Measurements from ENCODE around the gene ZNF324B. TPM values are rescaled to one million over a fixed set of nuclear protein-coding genes. Genes with fewer than 3 reads are reported as not detected.
"Not testable (repeated sequence)": the region's sequence is repeated elsewhere in the genome, so short reads cannot be mapped to it uniquely, and the experiment has no call there.

ZNF324B gene
- polyA plus RNA-seq, 1 donor, result 3.3 TPM

GRCh38 chr19:58453743-58454142 lies 2.3 kb downstream of the ZNF324B start:
- DNase-seq (ENCODE audit: low read depth), result no peak

- DNase-seq (ENCODE audit: low read depth), result no peak
Observed at GRCh38 chr19:58455306-58455705, 3.9 kb downstream of the ZNF324B start.

DNA sequence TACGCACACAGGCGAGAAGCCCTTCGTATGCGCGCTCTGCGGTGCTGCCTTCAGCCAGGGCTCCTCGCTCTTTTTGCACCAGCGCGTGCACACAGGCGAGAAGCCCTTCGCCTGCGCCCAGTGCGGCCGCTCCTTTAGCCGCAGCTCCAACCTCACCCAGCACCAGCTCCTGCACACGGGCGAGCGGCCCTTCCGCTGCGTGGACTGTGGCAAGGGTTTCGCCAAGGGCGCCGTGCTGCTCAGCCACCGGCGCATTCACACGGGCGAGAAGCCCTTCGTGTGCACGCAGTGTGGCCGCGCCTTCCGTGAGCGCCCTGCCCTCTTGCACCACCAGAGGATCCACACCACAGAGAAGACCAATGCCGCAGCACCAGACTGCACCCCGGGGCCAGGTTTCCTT lies 4.7 kb downstream of the ZNF324B start:
- no peak for DNase-seq (ENCODE audit: low read depth)

GRCh38 chr19:58460039-58460438 lies 8.6 kb downstream of the ZNF324B start:
- DNase-seq (ENCODE audit: low read depth), result no peak

GRCh38 chr19:58466089-58466759 lies 14.8 kb downstream of the ZNF324B start:
- DNase-seq (ENCODE audit: low read depth), result no peak

DNA sequence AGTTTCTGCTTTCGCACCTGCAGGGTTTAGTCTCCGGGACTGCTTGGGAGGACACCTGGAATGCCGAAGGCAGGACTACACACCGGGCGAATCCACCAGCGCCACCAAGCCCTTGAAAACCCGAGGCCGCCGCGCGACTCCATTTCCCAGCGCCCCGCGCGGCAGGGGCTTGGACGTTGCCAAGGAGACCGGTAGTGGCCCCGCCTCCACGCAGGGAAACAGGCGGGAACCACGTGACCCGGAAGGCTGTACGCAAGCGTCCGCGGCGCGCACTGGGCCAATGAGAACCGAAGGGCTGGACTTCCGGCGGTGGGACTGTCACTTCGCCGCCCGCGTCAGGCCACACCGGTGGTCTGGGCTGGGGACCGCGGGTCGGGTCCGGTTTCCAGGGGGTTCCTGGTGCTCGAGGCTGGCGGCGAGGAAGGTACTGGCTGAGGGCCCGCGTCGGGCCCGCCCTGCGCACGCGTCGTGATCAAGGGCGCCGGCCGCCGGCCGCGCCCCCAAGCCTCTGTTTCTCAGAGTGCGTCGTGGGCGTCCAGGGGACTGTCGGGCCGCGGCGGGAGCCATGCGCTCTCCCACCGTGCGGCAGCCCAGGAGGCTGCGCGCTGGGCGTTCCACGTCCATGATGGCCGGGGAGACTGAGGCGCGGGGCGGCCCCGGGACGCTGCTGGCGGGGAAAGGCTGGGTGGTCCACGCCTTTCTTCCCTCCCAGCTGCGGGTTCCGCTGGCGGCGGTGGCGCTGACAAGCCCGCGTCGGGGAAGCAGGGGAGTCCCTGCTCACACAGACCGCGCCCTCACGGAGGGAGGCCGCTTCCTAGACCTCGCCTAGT lies 15.6 kb downstream of the ZNF324B start, which contains the start of gene ZNF324:
Gene ZNF324 (plus strand): TSS at position 321 of the 830 bp plus-strand sequence. CDS start 2,106 bp downstream, outside the sequence.
- peak; percentile 93 for DNase-seq (ENCODE audit: low read depth)

DNA sequence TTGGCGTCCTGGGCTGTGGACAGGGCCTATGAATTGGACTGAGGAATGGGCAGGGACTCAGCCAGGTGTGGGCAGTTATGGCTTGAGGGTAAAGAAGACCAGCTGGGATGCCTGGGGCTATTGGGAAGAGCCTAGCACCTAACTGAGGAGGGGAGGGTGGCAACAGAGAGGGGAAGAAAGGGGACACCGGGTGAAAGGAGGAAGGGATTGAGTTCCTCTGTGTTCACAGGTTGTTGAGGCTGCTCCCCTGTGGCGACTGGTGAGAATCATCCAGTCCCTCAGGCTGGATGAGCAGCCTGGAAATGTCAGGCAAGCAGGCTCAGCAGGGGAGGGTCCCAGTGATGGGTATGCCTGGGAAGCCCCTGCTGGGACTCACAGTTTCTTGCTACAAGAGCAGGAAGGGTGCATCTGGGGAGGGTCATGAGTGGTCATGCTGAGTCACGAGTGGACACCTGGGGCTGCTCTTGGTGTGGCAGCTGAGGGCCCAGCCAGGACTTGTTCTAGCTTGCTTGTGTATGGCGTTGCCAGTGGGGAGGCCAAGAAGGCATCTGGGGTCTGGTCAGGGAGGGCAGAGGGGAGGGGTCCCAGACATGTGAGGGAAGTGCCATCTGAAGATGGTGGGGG lies 16.9 kb downstream of the ZNF324B start:
- no peak for DNase-seq (ENCODE audit: low read depth)

DNA sequence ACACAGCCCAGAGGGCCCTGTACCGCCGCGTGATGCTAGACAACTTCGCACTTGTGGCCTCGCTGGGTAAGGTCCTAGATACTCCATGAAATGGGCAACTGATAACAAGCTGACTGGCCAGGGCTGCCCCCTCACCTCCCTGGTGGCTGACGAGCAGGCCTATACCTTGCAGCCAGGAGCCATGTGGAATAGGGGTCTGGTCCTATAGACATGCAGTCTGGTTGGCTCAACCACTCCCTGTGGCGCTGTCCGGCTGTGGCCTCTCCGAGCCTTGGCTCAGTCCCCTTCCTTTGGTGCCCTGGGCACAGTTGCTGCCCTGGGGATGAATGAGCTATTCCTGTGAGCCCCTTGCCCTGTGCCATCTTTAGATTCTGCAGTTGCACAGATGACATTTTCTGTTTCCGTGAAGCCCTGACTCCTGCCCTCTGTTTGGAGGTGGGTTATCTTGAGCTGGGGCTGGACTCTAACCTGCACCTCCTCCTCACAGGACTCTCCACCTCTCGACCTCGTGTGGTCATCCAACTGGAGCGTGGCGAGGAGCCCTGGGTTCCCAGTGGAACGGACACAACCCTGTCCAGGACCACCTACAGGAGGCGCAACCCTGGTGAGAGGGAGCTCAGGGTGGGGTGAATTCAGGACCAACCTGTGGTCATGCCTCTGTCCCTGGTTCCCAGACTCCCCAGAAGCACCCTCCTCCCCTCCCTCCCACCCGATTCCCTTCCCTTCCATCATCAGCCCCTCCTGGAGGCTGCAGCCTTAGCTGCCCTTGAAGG lies 18.0 kb downstream of the ZNF324B start:
- DNase-seq (ENCODE audit: low read depth), result no peak

GRCh38 chr19:58470837-58471543 lies 19.6 kb downstream of the ZNF324B start:
- not testable (repeated sequence) for DNase-seq (ENCODE audit: low read depth)

GRCh38 chr19:58471736-58472135 lies 20.3 kb downstream of the ZNF324B start:
- DNase-seq (ENCODE audit: low read depth), result no peak

DNA sequence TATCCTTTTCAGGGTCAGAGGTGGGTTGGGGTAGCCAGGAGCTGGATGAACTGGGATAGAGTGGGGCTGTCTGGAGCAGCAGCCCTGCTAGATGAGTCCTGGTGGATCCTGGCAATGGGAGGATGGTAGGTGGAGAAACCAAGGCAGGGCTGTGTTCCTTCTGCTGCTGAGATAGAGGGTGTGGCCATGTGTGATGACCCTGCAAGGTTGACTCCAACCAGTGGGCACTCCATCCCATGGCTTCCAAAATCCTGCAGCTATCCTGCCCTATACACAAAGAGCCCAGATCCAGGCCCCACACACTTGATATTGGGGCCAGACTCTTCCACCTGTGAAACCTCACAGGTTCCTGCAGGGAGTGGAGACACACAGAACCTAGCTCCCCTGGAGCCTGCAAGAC lies 22.4 kb downstream of the ZNF324B start:
- DNase-seq (ENCODE audit: low read depth), result no peak

GRCh38 chr19:58474291-58474996 lies 23.0 kb downstream of the ZNF324B start:
- no peak for DNase-seq (ENCODE audit: low read depth)

DNA sequence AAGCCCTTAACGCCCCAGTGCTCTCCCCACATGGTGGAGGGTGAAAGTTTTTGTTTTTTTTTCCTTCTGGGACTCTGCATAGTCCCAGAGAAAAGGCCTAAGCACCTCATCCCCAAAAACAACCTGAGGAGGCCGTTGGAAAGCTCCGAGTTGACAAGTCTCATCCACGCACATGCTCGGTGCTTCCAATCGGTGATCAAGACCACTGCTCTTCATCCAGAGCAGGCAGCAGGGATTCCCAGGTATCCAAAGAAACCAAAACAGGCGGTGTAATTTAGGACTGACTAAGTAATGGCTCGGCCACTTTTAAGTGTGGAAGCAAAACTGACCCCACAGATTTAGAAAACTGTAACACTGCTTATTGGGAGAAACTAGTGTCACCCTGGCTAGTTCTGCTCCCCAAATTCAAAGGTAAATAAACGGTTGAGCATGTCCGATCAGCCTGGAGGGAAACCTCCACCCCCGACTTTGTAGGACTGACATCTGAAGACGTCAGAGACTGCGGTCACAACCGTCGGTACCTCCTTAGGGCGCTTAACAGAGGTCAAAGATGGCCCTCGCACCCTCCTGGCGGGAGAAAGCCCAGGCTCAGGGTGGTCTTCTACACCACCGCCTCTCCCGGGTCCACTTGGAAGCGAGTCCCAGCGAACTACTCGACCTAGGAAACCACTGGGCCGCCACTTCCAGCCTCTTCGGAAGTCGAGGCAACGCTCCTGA lies 23.7 kb downstream of the ZNF324B start:
- no peak for DNase-seq (ENCODE audit: low read depth)

DNA sequence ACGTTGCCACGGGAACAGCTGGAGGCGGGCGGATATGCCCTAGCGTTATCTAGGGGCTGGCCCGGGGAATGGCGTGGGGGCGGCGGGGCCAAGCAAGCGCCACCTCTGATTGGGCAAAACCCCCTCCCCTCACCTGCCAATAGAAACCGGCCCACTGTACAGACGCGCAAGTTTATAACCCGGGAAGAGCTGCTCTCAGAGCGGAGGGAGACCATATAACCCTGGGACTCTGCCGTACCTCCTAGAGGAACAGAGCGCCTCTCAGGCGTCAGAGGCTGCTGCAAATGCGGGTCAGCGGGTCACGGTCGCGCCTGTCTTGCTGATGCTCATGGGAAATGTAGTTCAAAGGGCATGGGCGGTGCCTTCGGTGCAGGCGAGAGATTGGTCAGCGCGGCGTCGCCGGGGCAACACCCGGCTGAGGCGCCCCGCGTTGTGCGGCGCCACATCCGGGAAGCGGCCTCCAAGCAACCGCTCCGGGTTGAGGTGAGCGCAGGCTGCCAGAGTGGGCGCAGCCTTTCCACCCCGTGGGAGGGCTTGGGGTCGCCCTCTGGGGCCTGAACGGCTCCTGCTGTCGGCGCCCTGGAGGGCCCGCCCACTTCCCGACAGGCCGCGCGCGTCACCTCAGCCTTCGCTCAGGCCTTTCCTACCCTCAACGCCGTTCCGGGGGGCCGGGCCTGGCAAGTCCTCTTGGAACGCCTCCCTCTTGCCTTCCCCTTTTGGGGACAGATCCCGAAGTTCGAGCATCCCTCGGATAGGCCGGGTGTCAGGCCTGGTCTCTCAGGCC lies 24.5 kb downstream of the ZNF324B start, which contains the start of gene ZNF446:
Gene ZNF446 (plus strand): TSS at position 639 of the 784 bp plus-strand sequence. CDS start 867 bp downstream, outside the sequence.
- peak; percentile 94 for DNase-seq (ENCODE audit: low read depth)

GRCh38 chr19:58476498-58477015 lies 25.1 kb downstream of the ZNF324B start:
- DNase-seq (ENCODE audit: low read depth), result no peak

GRCh38 chr19:58477130-58477529 lies 25.7 kb downstream of the ZNF324B start:
- DNase-seq (ENCODE audit: low read depth), result no peak

- DNase-seq (ENCODE audit: low read depth), result no peak
Observed at GRCh38 chr19:58477871-58478270, 26.4 kb downstream of the ZNF324B start.

- DNase-seq (ENCODE audit: low read depth), result no peak
Observed at GRCh38 chr19:58479303-58479702, 27.9 kb downstream of the ZNF324B start.

Data from forelimb muscle (tissue), 1 donor.